HepG2 (cell line): ENCODE results near the gene TRIM69. TPM values are rescaled to one million over a fixed set of nuclear protein-coding genes. Genes with fewer than 3 reads are reported as not detected.

Experiments used
- ARID3A ChIP-seq: IDR thresholded peaks from 2 replicates; pipeline ENCODE4 v1.6.1; 2012; ENCODE audit warnings: low read depth, low read length, improper control_type of control experiment
- ATF7 ChIP-seq, 2 experiments: fragments of 450-650 bp in 1 of 2; sonication (generic) in 1 of 2; formaldehyde crosslinking in 1 of 2; IDR thresholded peaks; 2 replicates each; pipeline versions ENCODE4 v1.4.0 to v1.6.1; 2016 to 2020; ENCODE audit warnings: antibody characterized with exemption in 1 of 2, mild to moderate bottlenecking in 1 of 2, missing genetic modification reagents in 1 of 2
- CTCF ChIP-seq: sonication (generic); formaldehyde crosslinking; IDR thresholded peaks from 2 replicates; pipeline ENCODE4 v1.5.0; 2020; ENCODE audit warnings: mild to moderate bottlenecking, missing genetic modification reagents, moderate library complexity
- FOXO1 ChIP-seq: sonication (generic); formaldehyde crosslinking; IDR thresholded peaks from 2 replicates; pipeline ENCODE4 v1.4.0; 2020; ENCODE audit warnings: missing genetic modification reagents
- HMG20A ChIP-seq: IDR thresholded peaks from 2 replicates; pipeline ENCODE4 v1.6.1; 2016; ENCODE audit warnings: borderline replicate concordance
- HNF4G ChIP-seq, 2 experiments: sonication (generic) in 1 of 2; formaldehyde crosslinking in 1 of 2; IDR thresholded peaks; 2 replicates each; pipeline versions ENCODE4 v1.4.0 to v1.6.1; 2011 to 2020; ENCODE audit warnings: borderline replicate concordance in 2 of 2, low read depth in 2 of 2, mild to moderate bottlenecking in 2 of 2, low read length in 1 of 2, missing genetic modification reagents in 1 of 2, moderate library complexity in 1 of 2
- MIER2 ChIP-seq: IDR thresholded peaks from 2 replicates; pipeline ENCODE4 v1.6.1; 2016; ENCODE audit warnings: missing biosample characterization, missing genetic modification reagents
- MLX ChIP-seq: IDR thresholded peaks from 2 replicates; pipeline ENCODE4 v1.6.1; 2016
- PITX1 ChIP-seq: sonication (generic); formaldehyde crosslinking; IDR thresholded peaks from 2 replicates; pipeline ENCODE4 v1.5.1; 2020; ENCODE audit warnings: mild to moderate bottlenecking, missing genetic modification reagents
- REPIN1 ChIP-seq: sonication (generic); formaldehyde crosslinking; IDR thresholded peaks from 2 replicates; pipeline ENCODE4 v1.8.0; 2022; ENCODE audit warnings: missing genetic modification reagents, low read depth, mild to moderate bottlenecking, borderline replicate concordance
- RFXANK ChIP-seq: IDR thresholded peaks from 2 replicates; pipeline ENCODE4 v1.6.1; 2016
- SAP130 ChIP-seq: IDR thresholded peaks from 2 replicates; pipeline ENCODE4 v1.6.1; 2016; ENCODE audit warnings: low read depth
- STAG1 ChIP-seq: sonication (generic); formaldehyde crosslinking; IDR thresholded peaks from 2 replicates; pipeline ENCODE4 v1.4.0; 2020; ENCODE audit warnings: missing genetic modification reagents
- TAF15 ChIP-seq: fragments of 200-400 bp; formaldehyde crosslinking; IDR thresholded peaks from one replicate; pipeline ENCODE4 v1.6.1; 2018; ENCODE audit warnings: mild to moderate bottlenecking, low read depth, low read length; ENCODE audit not compliant: poor library complexity, severe bottlenecking
- YEATS4 ChIP-seq: sonication (generic); formaldehyde crosslinking; IDR thresholded peaks from 2 replicates; pipeline ENCODE4 v1.4.0; 2020; ENCODE audit warnings: missing genetic modification reagents, borderline replicate concordance
- ZEB1 ChIP-seq: IDR thresholded peaks from 2 replicates; pipeline ENCODE4 v1.6.1; 2012; ENCODE audit warnings: mild to moderate bottlenecking, low read depth, inconsistent platforms; ENCODE audit not compliant: insufficient replicate concordance
- ZNF180 ChIP-seq: sonication (generic); formaldehyde crosslinking; IDR thresholded peaks from 2 replicates; pipeline ENCODE4 v1.4.0; 2020; ENCODE audit warnings: low read depth, missing genetic modification reagents, borderline replicate concordance
- ZNF543 ChIP-seq: sonication (generic); formaldehyde crosslinking; IDR thresholded peaks from 2 replicates; pipeline ENCODE4 v1.4.0; 2020; ENCODE audit warnings: mild to moderate bottlenecking, missing genetic modification reagents
- ZNF614 ChIP-seq: IDR thresholded peaks from 2 replicates; pipeline ENCODE4 v1.6.1; 2018; ENCODE audit warnings: missing biosample characterization, missing genetic modification reagents, inconsistent platforms, borderline replicate concordance
- ZNF674 ChIP-seq: sonication (generic); formaldehyde crosslinking; IDR thresholded peaks from 2 replicates; pipeline ENCODE4 v1.5.0; 2020; ENCODE audit warnings: low read depth, mild to moderate bottlenecking, missing genetic modification reagents
- polyA plus RNA-seq, 8 experiments: library from polyadenylated mRNA; depleted of rRNA in 3 of 8; stranded (reverse) in 7 of 8; unstranded in 1 of 8; fragments of >200 nt; fragmentation: Illumina TruSeq in 4 of 8; extraction: Trizol in 4 of 8; gene quantifications; 2 replicates each; pipeline versions ENCODE4 v1.2.1 to v1.2.3, GENCODE V29; 2011 to 2016; ENCODE audit warnings: low read depth in 4 of 8, missing spikeins in 1 of 8, mixed read lengths in 1 of 8; ENCODE audit not compliant: insufficient read depth in 1 of 8
- total RNA-seq, 5 experiments: library from RNA; depleted of rRNA; stranded (reverse); fragments of >200 nt; fragmentation: Illumina TruSeq; extraction: Trizol; gene quantifications; 2 replicates each; pipeline ENCODE4 v1.2.3, GENCODE V29; 2016; ENCODE audit warnings: low read depth in 1 of 5
- TF ChIP-seq, protein P1 (sequence below): sonication (generic); formaldehyde crosslinking; IDR thresholded peaks from 2 replicates; pipeline ENCODE4 v1.4.0; 2020; ENCODE audit warnings: missing genetic modification reagents
- TF ChIP-seq, protein P2 (sequence below): sonication (generic); formaldehyde crosslinking; IDR thresholded peaks from 2 replicates; pipeline ENCODE4 v1.8.0; 2022; ENCODE audit warnings: missing genetic modification reagents, mild to moderate bottlenecking, moderate library complexity, borderline replicate concordance

Gene TRIM69
- total and polyA plus RNA-seq, 2 of the 13 experiments (the other 11 are each of a cell fraction or from before 2014, with no cell fraction given), result 2.6 to 3.2 TPM

DNA sequence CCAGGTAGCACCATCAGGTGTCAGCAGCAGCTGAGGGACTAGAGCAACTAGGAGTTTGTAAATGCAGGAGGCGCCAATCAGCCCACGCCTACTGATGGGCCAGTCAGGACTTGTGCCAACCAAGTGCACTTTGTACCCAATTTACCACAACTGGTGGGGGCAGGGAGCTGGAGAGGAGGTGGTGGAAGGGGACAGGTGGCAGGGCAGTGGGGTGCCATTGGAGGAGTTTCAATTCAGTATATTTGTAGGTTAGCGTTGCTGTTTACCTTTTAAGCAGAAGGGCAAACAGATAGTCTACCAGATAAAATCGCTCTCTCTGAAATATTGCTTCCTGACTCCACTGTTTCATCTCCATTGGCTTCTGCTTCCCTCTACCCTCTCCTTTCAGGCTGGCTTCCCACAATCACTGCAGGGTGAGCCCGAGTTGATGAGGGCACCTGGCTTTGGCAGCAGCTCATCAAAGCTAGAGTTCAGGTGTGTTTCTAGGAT lies 75.7 kb downstream of the TRIM69 start (continued):
- TF ChIP-seq FOXO1, result peak; percentile 53
- peak; percentile 55; the same call in 1 of the 2 replicates for TF ChIP-seq MLX (CRISPR knock-in tag)
- no peak for TF ChIP-seq MIER2 (CRISPR knock-in tag)
- peak; percentile 70 for TF ChIP-seq ZEB1
- no peak for TF ChIP-seq ARID3A
- TF ChIP-seq ZNF180, result no peak
- TF ChIP-seq ZNF674 (CRISPR knock-in tag), result no peak
- TF ChIP-seq ATF7 (IDR thresholded peaks at IDR 0.05), result no peak
- TF ChIP-seq ATF7 (CRISPR knock-in tag; IDR thresholded peaks at IDR 0.05), result peak; percentile 25; the same call in 1 of the 2 replicates
- TF ChIP-seq CTCF, result peak; percentile 64
- TF ChIP-seq YEATS4 (CRISPR knock-in tag), result peak; percentile 42; the same call in 1 of the 2 replicates
- TF ChIP-seq, protein P1, sequence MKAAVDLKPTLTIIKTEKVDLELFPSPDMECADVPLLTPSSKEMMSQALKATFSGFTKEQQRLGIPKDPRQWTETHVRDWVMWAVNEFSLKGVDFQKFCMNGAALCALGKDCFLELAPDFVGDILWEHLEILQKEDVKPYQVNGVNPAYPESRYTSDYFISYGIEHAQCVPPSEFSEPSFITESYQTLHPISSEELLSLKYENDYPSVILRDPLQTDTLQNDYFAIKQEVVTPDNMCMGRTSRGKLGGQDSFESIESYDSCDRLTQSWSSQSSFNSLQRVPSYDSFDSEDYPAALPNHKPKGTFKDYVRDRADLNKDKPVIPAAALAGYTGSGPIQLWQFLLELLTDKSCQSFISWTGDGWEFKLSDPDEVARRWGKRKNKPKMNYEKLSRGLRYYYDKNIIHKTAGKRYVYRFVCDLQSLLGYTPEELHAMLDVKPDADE (CRISPR knock-in tag), result no peak
- TF ChIP-seq RFXANK, result no peak
- 0 out of 2 replicates have a peak, but pooled peaks have one; percentile 27 for TF ChIP-seq REPIN1 (CRISPR knock-in tag)
- peak; percentile 100 for TF ChIP-seq ZNF543 (CRISPR knock-in tag)
- peak; percentile 94 for TF ChIP-seq HNF4G (IDR thresholded peaks at IDR 0.05; ENCODE audit: borderline replicate concordance, low read depth, low read length)
- peak; percentile 95 for TF ChIP-seq HNF4G (CRISPR knock-in tag; IDR thresholded peaks at IDR 0.05; ENCODE audit: borderline replicate concordance, low read depth)
- TF ChIP-seq, protein P2, sequence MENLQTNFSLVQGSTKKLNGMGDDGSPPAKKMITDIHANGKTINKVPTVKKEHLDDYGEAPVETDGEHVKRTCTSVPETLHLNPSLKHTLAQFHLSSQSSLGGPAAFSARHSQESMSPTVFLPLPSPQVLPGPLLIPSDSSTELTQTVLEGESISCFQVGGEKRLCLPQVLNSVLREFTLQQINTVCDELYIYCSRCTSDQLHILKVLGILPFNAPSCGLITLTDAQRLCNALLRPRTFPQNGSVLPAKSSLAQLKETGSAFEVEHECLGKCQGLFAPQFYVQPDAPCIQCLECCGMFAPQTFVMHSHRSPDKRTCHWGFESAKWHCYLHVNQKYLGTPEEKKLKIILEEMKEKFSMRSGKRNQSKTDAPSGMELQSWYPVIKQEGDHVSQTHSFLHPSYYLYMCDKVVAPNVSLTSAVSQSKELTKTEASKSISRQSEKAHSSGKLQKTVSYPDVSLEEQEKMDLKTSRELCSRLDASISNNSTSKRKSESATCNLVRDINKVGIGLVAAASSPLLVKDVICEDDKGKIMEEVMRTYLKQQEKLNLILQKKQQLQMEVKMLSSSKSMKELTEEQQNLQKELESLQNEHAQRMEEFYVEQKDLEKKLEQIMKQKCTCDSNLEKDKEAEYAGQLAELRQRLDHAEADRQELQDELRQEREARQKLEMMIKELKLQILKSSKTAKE (CRISPR knock-in tag), result 0 out of 2 replicates have a peak, but pooled peaks have one; percentile 18
- peak; percentile 51 for TF ChIP-seq STAG1 (CRISPR knock-in tag)
- peak; percentile 64 for TF ChIP-seq SAP130
- TF ChIP-seq TAF15, result no peak
- TF ChIP-seq HMG20A (CRISPR knock-in tag), result peak; percentile 87; the same call in 1 of the 2 replicates
- peak; percentile 58; the same call in 1 of the 2 replicates for TF ChIP-seq PITX1
- TF ChIP-seq ZNF614, result peak; percentile 70; the same call in 1 of the 2 replicates
